Osteoblast (primary cell): ENCODE results near the gene CFAP100. TPM values are rescaled to one million over a fixed set of nuclear protein-coding genes. Genes with fewer than 3 reads are reported as not detected.
A peak's percentile ranks its signal among the peaks of the same experiment; 100 is the strongest.

ENCODE experiments used
- DNase-seq: peaks from one replicate; pipeline ENCODE4 v3.0.0; 2011; ENCODE audit warnings: low spot score, mixed read lengths; ENCODE audit not compliant: insufficient read length; ENCODE audit errors: missing footprints
- H2AFZ ChIP-seq: 2 replicates; pipeline ENCODE4 v1.6.0; 2011; ENCODE audit warnings: mild to moderate bottlenecking, low read length
- H3K27ac ChIP-seq: 2 replicates; pipeline ENCODE4 v1.5.1; 2011; ENCODE audit warnings: mild to moderate bottlenecking, low read depth, low read length, moderate library complexity
- H3K27me3 ChIP-seq: 2 replicates; pipeline ENCODE4 v1.6.0; 2012; ENCODE audit warnings: mild to moderate bottlenecking, control low read depth, inconsistent platforms, low read length, moderate library complexity; ENCODE audit not compliant: insufficient read depth
- H3K36me3 ChIP-seq: 2 replicates; pipeline ENCODE4 v1.5.1; 2011; ENCODE audit warnings: mild to moderate bottlenecking, low read length, control low read depth, moderate library complexity; ENCODE audit not compliant: insufficient read depth
- H3K4me1 ChIP-seq: 2 replicates; pipeline ENCODE4 v1.5.1; 2011; ENCODE audit warnings: mild to moderate bottlenecking, low read length, control low read depth, moderate library complexity; ENCODE audit not compliant: insufficient read depth
- H3K4me2 ChIP-seq: 2 replicates; pipeline ENCODE4 v1.6.0; 2011; ENCODE audit warnings: mild to moderate bottlenecking, low read length; ENCODE audit not compliant: insufficient read depth
- H3K4me3 ChIP-seq: fragments of 200-600 bp; sonication (generic); 3 replicates; pipeline ENCODE4 v1.5.1; 2012; ENCODE audit warnings: mild to moderate bottlenecking, low read length, inconsistent platforms; ENCODE audit not compliant: insufficient read depth
- H3K79me2 ChIP-seq: 2 replicates; pipeline ENCODE4 v1.6.0; 2012; ENCODE audit warnings: mild to moderate bottlenecking, low read length, control low read depth, inconsistent platforms; ENCODE audit not compliant: insufficient read depth
- H3K9me3 ChIP-seq: 2 replicates; pipeline ENCODE4 v1.5.1; 2011; ENCODE audit warnings: low read depth, low read length, control low read depth
- H4K20me1 ChIP-seq: 2 replicates; pipeline ENCODE4 v1.6.0; 2012; ENCODE audit warnings: mild to moderate bottlenecking, low read length, control low read depth; ENCODE audit not compliant: insufficient read depth
- CTCF ChIP-seq: IDR thresholded peaks from 2 replicates; pipeline ENCODE4 v1.5.1; 2011; ENCODE audit warnings: mild to moderate bottlenecking, low read depth, low read length, moderate library complexity; ENCODE audit errors: extremely low read depth
- total RNA-seq: library from RNA; depleted of rRNA; stranded (reverse); fragments of >200 nt; gene quantifications from 2 replicates; pipeline ENCODE4 v1.2.3, GENCODE V29; 2012

The CFAP100 gene
- total RNA-seq, 1 donor: not detected

DNA sequence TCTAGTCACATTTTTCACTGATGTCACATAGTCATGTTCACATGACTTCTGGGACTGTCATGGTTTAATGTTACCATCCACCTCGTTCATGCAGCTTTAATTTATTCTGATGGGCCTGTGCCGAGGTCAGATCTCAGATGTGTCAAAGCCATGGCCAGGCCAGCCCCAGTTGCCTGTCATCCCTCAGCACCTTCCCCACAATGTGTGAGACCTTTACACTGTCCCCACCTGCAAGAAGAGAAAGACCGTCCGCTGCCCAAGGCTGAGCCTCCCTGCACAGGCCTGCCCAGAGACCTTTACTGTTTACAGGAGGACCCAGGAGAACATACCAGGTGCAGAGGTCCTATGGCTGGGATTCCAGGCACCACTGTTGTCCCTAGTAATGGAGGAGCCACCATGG lies 24.7 kb upstream of the CFAP100 start:
- no peaks in the 10 kb centered on the region for H3K36me3 ChIP-seq
- no peak overlapping the region for H3K4me3 ChIP-seq
- H4K20me1 ChIP-seq: no peaks in the 10 kb centered on the region
- H3K4me2 ChIP-seq: no peak overlapping the region
- no peaks in the 10 kb centered on the region for H3K27me3 ChIP-seq
- H2AFZ ChIP-seq: no peak overlapping the region
- H3K9me3 ChIP-seq: no peaks in the 10 kb centered on the region
- DNase-seq: peak; percentile 29
- no peak overlapping the region for H3K27ac ChIP-seq
- H3K4me1 ChIP-seq: no peaks in the 10 kb centered on the region
- no peak for TF ChIP-seq CTCF
- no peaks in the 10 kb centered on the region for H3K79me2 ChIP-seq

GRCh38 chr3:126370606-126371005 lies 24.1 kb upstream of the CFAP100 start:
- Histone ChIP-seq H3K36me3 (no peaks in the 10 kb centered on the region), H3K4me1 (no peaks in the 10 kb centered on the region), H3K9me3 (no peaks in the 10 kb centered on the region), H3K4me2 (no peak overlapping the region), H3K27me3 (no peaks in the 10 kb centered on the region), H3K79me2 (no peaks in the 10 kb centered on the region), H3K27ac (no peak overlapping the region), H3K4me3 (no peak overlapping the region), H4K20me1 (no peaks in the 10 kb centered on the region), H2AFZ (no peak overlapping the region)
- no peak for TF ChIP-seq CTCF
- DNase-seq: peak; percentile 15

DNA sequence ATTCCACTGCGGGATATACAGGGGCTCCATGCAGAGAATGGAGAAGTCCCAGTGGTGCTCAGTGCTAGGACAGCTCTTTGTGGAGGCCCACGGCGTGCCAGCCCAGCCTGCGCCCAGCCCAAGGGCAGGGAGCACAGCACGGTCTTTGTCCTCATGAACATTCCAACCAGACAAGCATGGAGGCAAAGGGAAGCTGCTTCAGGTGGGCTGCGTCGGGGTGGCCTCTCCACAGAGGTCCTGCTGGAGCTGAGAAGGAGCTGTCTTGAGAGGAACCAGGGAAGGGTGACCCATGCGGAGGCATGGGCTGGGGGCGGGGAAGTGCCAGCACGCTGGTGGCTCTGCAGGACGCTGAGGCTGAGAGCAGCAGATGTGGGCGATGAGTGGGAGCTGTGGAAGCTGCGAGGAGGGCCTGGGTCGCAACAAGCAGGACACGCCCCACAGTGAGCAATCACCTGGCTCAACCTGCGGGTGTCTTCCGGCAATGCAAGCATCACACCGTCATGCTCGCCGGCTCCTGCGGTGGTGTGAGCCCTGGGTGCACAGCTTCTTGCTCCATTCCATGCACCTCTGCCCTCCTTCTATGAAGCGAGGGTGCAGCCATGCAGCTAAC lies 23.5 kb upstream of the CFAP100 start:
- Histone ChIP-seq H3K79me2 (no peaks in the 10 kb centered on the region), H3K4me3 (no peak overlapping the region), H3K27me3 (no peaks in the 10 kb centered on the region), H3K4me1 (no peaks in the 10 kb centered on the region), H3K9me3 (no peaks in the 10 kb centered on the region), H3K27ac (no peak overlapping the region), H4K20me1 (no peaks in the 10 kb centered on the region), H3K4me2 (no peak overlapping the region), H3K36me3 (no peaks in the 10 kb centered on the region), H2AFZ (no peak overlapping the region)
- TF ChIP-seq CTCF: no peak
- no peak for DNase-seq

- H3K4me2 ChIP-seq: no peak overlapping the region
- H3K79me2 ChIP-seq: no peaks in the 10 kb centered on the region
- H3K36me3 ChIP-seq: no peaks in the 10 kb centered on the region
- no peaks in the 10 kb centered on the region for H4K20me1 ChIP-seq
- DNase-seq: peak; percentile 43
- no peak overlapping the region for H2AFZ ChIP-seq
- no peak for TF ChIP-seq CTCF
- no peaks in the 10 kb centered on the region for H3K4me1 ChIP-seq
- no peak overlapping the region for H3K27ac ChIP-seq
- H3K9me3 ChIP-seq: no peaks in the 10 kb centered on the region
- H3K4me3 ChIP-seq: no peak overlapping the region
- peaks cover 1% of the 10 kb centered on the region for H3K27me3 ChIP-seq
Measured at GRCh38 chr3:126372413-126373145, 22.1 kb upstream of the CFAP100 start.
